HepG2 (cell line): ENCODE measurements around the gene PELI2. TPM values are rescaled to one million over a fixed set of nuclear protein-coding genes. Genes with fewer than 3 reads are reported as not detected.

Experiments
- EZH2 ChIP-seq: conservative IDR thresholded peaks from 2 replicates; pipeline ENCODE4 v1.6.1; 2012; ENCODE audit warnings: mild to moderate bottlenecking, low read depth, low read length, moderate library complexity
- GABPB1 ChIP-seq: IDR thresholded peaks from 2 replicates; pipeline ENCODE4 v1.6.1; 2016; ENCODE audit warnings: mild to moderate bottlenecking, missing genetic modification reagents, moderate library complexity, missing compliant biosample characterization
- HNRNPK ChIP-seq: fragments of 200-400 bp; formaldehyde crosslinking; IDR thresholded peaks from 2 replicates; pipeline ENCODE4 v1.6.1; 2018; ENCODE audit warnings: low read length, low read depth, moderate library complexity, mild to moderate bottlenecking; ENCODE audit not compliant: poor library complexity, severe bottlenecking
- MTF2 ChIP-seq: sonication (generic); formaldehyde crosslinking; IDR thresholded peaks from 2 replicates; pipeline ENCODE4 v1.5.0; 2020; ENCODE audit warnings: missing genetic modification reagents, borderline replicate concordance
- PCBP1 ChIP-seq: fragments of 200-400 bp; formaldehyde crosslinking; IDR thresholded peaks from 2 replicates; pipeline ENCODE4 v1.6.1; 2017; ENCODE audit warnings: mild to moderate bottlenecking, low read depth, low read length, borderline replicate concordance
- SIN3B ChIP-seq: fragments of 150-350 bp; IDR thresholded peaks from 2 replicates; pipeline ENCODE4 v1.6.1; 2014; ENCODE audit warnings: low read length
- SMAD3 ChIP-seq: sonication (generic); formaldehyde crosslinking; IDR thresholded peaks from 2 replicates; pipeline ENCODE4 v1.4.0; 2020; ENCODE audit warnings: missing genetic modification reagents
- ZNF549 ChIP-seq: sonication (generic); formaldehyde crosslinking; IDR thresholded peaks from 2 replicates; pipeline ENCODE4 v1.5.0; 2020; ENCODE audit warnings: missing genetic modification reagents
- ZNF777 ChIP-seq: sonication (generic); formaldehyde crosslinking; IDR thresholded peaks from 2 replicates; pipeline ENCODE4 v1.4.0; 2020; ENCODE audit warnings: missing genetic modification reagents
- polyA plus RNA-seq, 8 experiments: library from polyadenylated mRNA; depleted of rRNA in 3 of 8; stranded (reverse) in 7 of 8; unstranded in 1 of 8; fragments of >200 nt; fragmentation: Illumina TruSeq in 4 of 8; extraction: Trizol in 4 of 8; gene quantifications; 2 replicates each; pipeline versions ENCODE4 v1.2.1 to v1.2.3, GENCODE V29; 2011 to 2016; ENCODE audit warnings: low read depth in 4 of 8, missing spikeins in 1 of 8, mixed read lengths in 1 of 8; ENCODE audit not compliant: insufficient read depth in 1 of 8
- total RNA-seq, 5 experiments: library from RNA; depleted of rRNA; stranded (reverse); fragments of >200 nt; fragmentation: Illumina TruSeq; extraction: Trizol; gene quantifications; 2 replicates each; pipeline ENCODE4 v1.2.3, GENCODE V29; 2016; ENCODE audit warnings: low read depth in 1 of 5
- TF ChIP-seq, protein P1 (sequence below): sonication (generic); formaldehyde crosslinking; IDR thresholded peaks from 2 replicates; pipeline ENCODE4 v1.8.1; 2023; ENCODE audit warnings: missing genetic modification reagents, inconsistent platforms, borderline replicate concordance
- TF ChIP-seq, protein P2 (sequence below): sonication (generic); formaldehyde crosslinking; IDR thresholded peaks from 2 replicates; pipeline ENCODE4 v1.5.1; 2020; ENCODE audit warnings: mild to moderate bottlenecking, missing genetic modification reagents, moderate library complexity

PELI2 gene
- total and polyA plus RNA-seq, 2 of the 13 experiments (the other 11 are each of a cell fraction or from before 2014, with no cell fraction given) = 0.07 TPM; not detected in 1

DNA sequence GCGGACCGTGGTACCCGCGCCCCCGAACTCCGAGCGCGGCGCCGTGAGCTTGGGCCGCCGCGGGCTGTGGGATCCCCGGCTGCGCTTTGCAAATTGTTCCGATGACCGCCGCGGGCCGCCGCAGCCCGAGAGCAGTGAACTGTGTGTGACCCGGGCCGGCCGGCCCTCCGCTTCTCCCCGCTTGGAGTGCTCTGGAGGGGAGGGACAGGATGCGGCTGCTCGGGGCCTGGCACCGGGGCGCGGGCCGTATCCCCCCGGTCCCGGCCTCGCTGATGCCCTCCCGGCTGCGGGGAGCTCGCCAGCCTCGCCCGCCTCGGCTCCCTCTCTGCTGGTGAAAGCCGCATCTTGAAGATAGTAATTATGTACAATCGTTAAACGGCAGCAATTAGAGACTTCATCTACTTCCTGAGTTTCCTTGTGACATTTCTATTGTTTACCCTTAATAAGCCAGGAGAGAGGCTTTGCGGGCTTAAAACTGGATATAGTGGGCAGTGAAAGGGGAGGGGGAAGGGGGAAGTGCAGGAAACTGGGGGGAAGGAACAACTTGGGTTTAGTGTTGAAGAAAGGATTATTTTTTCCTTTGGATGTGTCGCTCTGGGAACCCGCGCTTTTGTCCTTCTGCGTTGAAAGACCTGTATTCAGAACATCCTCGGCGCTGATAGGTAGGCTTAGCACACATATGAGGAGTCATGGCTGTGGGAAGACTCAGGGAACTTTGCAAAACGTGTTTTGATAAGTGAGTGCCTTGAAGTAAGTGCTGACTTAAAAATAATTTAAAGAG lies 1.2 kb downstream of the PELI2 start (continued):
- TF ChIP-seq MTF2 (CRISPR knock-in tag) (0 out of 2 replicates have a peak, but pooled peaks have one; percentile 43), SMAD3 (CRISPR knock-in tag) (no peak), EZH2 (peak; percentile 91; the same call in 1 of the 2 replicates), SIN3B (no peak), HNRNPK (peak; percentile 6), GABPB1 (CRISPR knock-in tag) (peak; percentile 20; the same call in 1 of the 2 replicates), PCBP1 (no peak), ZNF549 (no peak), ZNF777 (peak; percentile 16; the same call in 1 of the 2 replicates)
- TF ChIP-seq, protein P1, sequence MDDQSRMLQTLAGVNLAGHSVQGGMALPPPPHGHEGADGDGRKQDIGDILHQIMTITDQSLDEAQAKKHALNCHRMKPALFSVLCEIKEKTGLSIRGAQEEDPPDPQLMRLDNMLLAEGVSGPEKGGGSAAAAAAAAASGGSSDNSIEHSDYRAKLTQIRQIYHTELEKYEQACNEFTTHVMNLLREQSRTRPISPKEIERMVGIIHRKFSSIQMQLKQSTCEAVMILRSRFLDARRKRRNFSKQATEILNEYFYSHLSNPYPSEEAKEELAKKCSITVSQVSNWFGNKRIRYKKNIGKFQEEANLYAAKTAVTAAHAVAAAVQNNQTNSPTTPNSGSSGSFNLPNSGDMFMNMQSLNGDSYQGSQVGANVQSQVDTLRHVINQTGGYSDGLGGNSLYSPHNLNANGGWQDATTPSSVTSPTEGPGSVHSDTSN (CRISPR knock-in tag) = no peak
- TF ChIP-seq, protein P2, sequence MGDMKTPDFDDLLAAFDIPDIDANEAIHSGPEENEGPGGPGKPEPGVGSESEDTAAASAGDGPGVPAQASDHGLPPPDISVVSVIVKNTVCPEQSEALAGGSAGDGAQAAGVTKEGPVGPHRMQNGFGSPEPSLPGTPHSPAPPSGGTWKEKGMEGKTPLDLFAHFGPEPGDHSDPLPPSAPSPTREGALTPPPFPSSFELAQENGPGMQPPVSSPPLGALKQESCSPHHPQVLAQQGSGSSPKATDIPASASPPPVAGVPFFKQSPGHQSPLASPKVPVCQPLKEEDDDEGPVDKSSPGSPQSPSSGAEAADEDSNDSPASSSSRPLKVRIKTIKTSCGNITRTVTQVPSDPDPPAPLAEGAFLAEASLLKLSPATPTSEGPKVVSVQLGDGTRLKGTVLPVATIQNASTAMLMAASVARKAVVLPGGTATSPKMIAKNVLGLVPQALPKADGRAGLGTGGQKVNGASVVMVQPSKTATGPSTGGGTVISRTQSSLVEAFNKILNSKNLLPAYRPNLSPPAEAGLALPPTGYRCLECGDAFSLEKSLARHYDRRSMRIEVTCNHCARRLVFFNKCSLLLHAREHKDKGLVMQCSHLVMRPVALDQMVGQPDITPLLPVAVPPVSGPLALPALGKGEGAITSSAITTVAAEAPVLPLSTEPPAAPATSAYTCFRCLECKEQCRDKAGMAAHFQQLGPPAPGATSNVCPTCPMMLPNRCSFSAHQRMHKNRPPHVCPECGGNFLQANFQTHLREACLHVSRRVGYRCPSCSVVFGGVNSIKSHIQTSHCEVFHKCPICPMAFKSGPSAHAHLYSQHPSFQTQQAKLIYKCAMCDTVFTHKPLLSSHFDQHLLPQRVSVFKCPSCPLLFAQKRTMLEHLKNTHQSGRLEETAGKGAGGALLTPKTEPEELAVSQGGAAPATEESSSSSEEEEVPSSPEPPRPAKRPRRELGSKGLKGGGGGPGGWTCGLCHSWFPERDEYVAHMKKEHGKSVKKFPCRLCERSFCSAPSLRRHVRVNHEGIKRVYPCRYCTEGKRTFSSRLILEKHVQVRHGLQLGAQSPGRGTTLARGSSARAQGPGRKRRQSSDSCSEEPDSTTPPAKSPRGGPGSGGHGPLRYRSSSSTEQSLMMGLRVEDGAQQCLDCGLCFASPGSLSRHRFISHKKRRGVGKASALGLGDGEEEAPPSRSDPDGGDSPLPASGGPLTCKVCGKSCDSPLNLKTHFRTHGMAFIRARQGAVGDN (CRISPR knock-in tag) = 0 out of 2 replicates have a peak, but pooled peaks have one; percentile 12
